GM12872 (cell line): ENCODE data around the gene MOB2.
A peak's percentile ranks its signal among the peaks of the same experiment; 100 is the strongest.

Experiments
- CTCF ChIP-seq: IDR thresholded peaks from 3 replicates; pipeline ENCODE4 v1.5.1; 2011; ENCODE audit warnings: low read depth, mild to moderate bottlenecking, low read length, moderate library complexity; ENCODE audit not compliant: insufficient read depth

MOB2 gene

GRCh38 chr11:1454576-1454975 lies 32.0 kb downstream of the MOB2 start:
- TF ChIP-seq CTCF, result no peak

- peak; percentile 67 for TF ChIP-seq CTCF
Measured at GRCh38 chr11:1453611-1454034, 33.0 kb downstream of the MOB2 start.

- no peak for TF ChIP-seq CTCF
Measured at GRCh38 chr11:1452744-1453143, 33.8 kb downstream of the MOB2 start.

GRCh38 chr11:1451781-1452470 lies 34.7 kb downstream of the MOB2 start:
- 0 out of 3 replicates have a peak, but pooled peaks have one; percentile 10 for TF ChIP-seq CTCF

GRCh38 chr11:1450949-1451710 lies 35.4 kb downstream of the MOB2 start:
- no peak for TF ChIP-seq CTCF

- no peak for TF ChIP-seq CTCF
Measured at GRCh38 chr11:1450344-1450875, 36.2 kb downstream of the MOB2 start.

- no peak for TF ChIP-seq CTCF
Measured at GRCh38 chr11:1449490-1450243, 36.9 kb downstream of the MOB2 start.
